H1 (cell line): ENCODE data around the gene CLEC2A. TPM values are rescaled to one million over a fixed set of nuclear protein-coding genes. Genes with fewer than 3 reads are reported as not detected.

Source experiments
- CTCF ChIA-PET: fragments of 300-600 bp; sonication (Branson Sonifier 250); formaldehyde crosslinking; loops from one replicate; lab custom pipeline; 2021; ENCODE audit not compliant: partially characterized antibody; lab: Charles Lee
- POLR2A ChIA-PET: fragments of 300-600 bp; sonication (Branson Sonifier 250); formaldehyde crosslinking; loops from one replicate; lab custom pipeline; 2021; ENCODE audit warnings: inconsistent platforms; ENCODE audit not compliant: partially characterized antibody; lab: Charles Lee
- DNase-seq, 2 experiments: peaks; one replicate each; pipeline versions ENCODE4 v3.0.0 to v3.0.0-alpha.2; 2010 to 2022; ENCODE audit warnings: low spot score in 2 of 2, low read depth in 1 of 2, mixed read lengths in 1 of 2
- FAIRE-seq: peaks from 2 replicates; lab custom pipeline; 2011; peaks lifted over from hg19 to GRCh38; lab: Jason Lieb, UNC
- H2AFZ ChIP-seq: 2 replicates; pipeline ENCODE4 v1.8.1; 2012; ENCODE audit warnings: low read length, inconsistent platforms
- H2AK5ac ChIP-seq: 2 replicates; pipeline ENCODE4 v1.6.1; 2013; ENCODE audit warnings: low read depth, low read length
- H2BK120ac ChIP-seq: replicated peaks from 2 replicates; pipeline ENCODE3; 2013; ENCODE audit warnings: low read depth, low read length, inconsistent platforms
- H2BK12ac ChIP-seq: 2 replicates; pipeline ENCODE4 v1.6.1; 2013; ENCODE audit warnings: low read depth, low read length
- H2BK15ac ChIP-seq: 2 replicates; pipeline ENCODE4 v1.6.1; 2013; ENCODE audit warnings: low read length
- H2BK20ac ChIP-seq: 2 replicates; pipeline ENCODE4 v1.6.1; 2013; ENCODE audit warnings: low read length
- H2BK5ac ChIP-seq: 2 replicates; pipeline ENCODE4 v1.6.1; 2013; ENCODE audit warnings: low read depth, low read length
- H3K14ac ChIP-seq: 2 replicates; pipeline ENCODE4 v1.6.1; 2013; ENCODE audit warnings: inconsistent platforms; ENCODE audit not compliant: insufficient read length
- H3K18ac ChIP-seq: 2 replicates; pipeline ENCODE4 v1.6.1; 2013; ENCODE audit warnings: low read length; ENCODE audit errors: extremely low read depth
- H3K23ac ChIP-seq: 2 replicates; pipeline ENCODE4 v1.6.1; 2013; ENCODE audit warnings: inconsistent platforms; ENCODE audit not compliant: insufficient read length
- H3K23me2 ChIP-seq: 2 replicates; pipeline ENCODE4 v1.6.1; 2013; ENCODE audit warnings: low read depth, low read length
- H3K27ac ChIP-seq: 2 replicates; pipeline ENCODE4 v1.6.1; 2011; ENCODE audit warnings: low read depth, low read length, inconsistent platforms
- H3K27me3 ChIP-seq, 4 experiments: replicated peaks in 1 of 4; 1 replicate in 1 of 4; 2 replicates in 3 of 4; pipeline versions ENCODE4 v1.6.1 to v1.8.1; 2011 to 2013; ENCODE audit warnings: low read length in 3 of 4, mild to moderate bottlenecking in 3 of 4, inconsistent platforms in 2 of 4, mixed read lengths in 2 of 4, moderate library complexity in 1 of 4; ENCODE audit not compliant: control insufficient read depth in 3 of 4, insufficient read depth in 3 of 4; ENCODE audit errors: extremely low read depth in 1 of 4
- H3K36me3 ChIP-seq, 4 experiments: 2 replicates each; pipeline versions ENCODE4 v1.6.1 to v1.8.1; 2011 to 2013; ENCODE audit warnings: mild to moderate bottlenecking in 4 of 4, low read length in 3 of 4, moderate library complexity in 2 of 4, control low read depth in 1 of 4, inconsistent platforms in 1 of 4; ENCODE audit not compliant: insufficient read depth in 4 of 4, control insufficient read depth in 2 of 4
- H3K4ac ChIP-seq: replicated peaks from 2 replicates; pipeline ENCODE3; 2013; ENCODE audit warnings: low read length, low read depth, mixed read lengths, inconsistent platforms; ENCODE audit not compliant: insufficient read length
- H3K4me1 ChIP-seq, 4 experiments: replicated peaks in 1 of 4; 1 replicate in 1 of 4; 2 replicates in 3 of 4; pipeline versions ENCODE4 v1.6.1 to v1.8.1; 2011 to 2013; ENCODE audit warnings: low read length in 3 of 4, inconsistent platforms in 2 of 4, mixed read lengths in 1 of 4; ENCODE audit not compliant: insufficient read depth in 4 of 4, control insufficient read depth in 3 of 4
- H3K4me2 ChIP-seq, 2 experiments: 2 replicates each; pipeline versions ENCODE4 v1.6.1 to v1.8.1; 2011 to 2013; ENCODE audit warnings: low read depth in 2 of 2, low read length in 2 of 2, control low read depth in 1 of 2, inconsistent platforms in 1 of 2, mild to moderate bottlenecking in 1 of 2; ENCODE audit not compliant: insufficient read depth in 1 of 2
- H3K4me3 ChIP-seq, 4 experiments: fragments of 200-600, 300-600 bp in 1 of 4; sonication (generic), shearing (Covaris generic), sonication (Bioruptor Twin) in 1 of 4; 2 replicates each; pipeline versions ENCODE4 v1.5.1 to v1.8.1; 2011 to 2016; ENCODE audit warnings: low read length in 4 of 4, low read depth in 3 of 4, control low read depth in 2 of 4, inconsistent platforms in 2 of 4, mild to moderate bottlenecking in 2 of 4, mixed read lengths in 1 of 4, moderate library complexity in 1 of 4; ENCODE audit not compliant: insufficient read depth in 2 of 4; ENCODE audit errors: extremely low read depth in 1 of 4
- H3K56ac ChIP-seq: replicated peaks from 2 replicates; pipeline ENCODE3; 2013; ENCODE audit warnings: low read depth, mild to moderate bottlenecking, mixed read lengths, low read length, inconsistent platforms; ENCODE audit not compliant: insufficient read length
- H3K79me1 ChIP-seq: 2 replicates; pipeline ENCODE4 v1.6.1; 2013; ENCODE audit warnings: low read depth, low read length, control low read depth
- H3K79me2 ChIP-seq, 2 experiments: 2 replicates each; pipeline versions ENCODE4 v1.6.1 to v1.8.1; 2012 to 2013; ENCODE audit warnings: low read length in 2 of 2, mild to moderate bottlenecking in 2 of 2, inconsistent platforms in 1 of 2; ENCODE audit not compliant: insufficient read depth in 2 of 2, control insufficient read depth in 1 of 2
- H3K9ac ChIP-seq, 4 experiments: replicated peaks in 1 of 4; 1 replicate in 1 of 4; 2 replicates in 3 of 4; pipeline versions ENCODE4 v1.6.1 to v1.8.1; 2011 to 2013; ENCODE audit warnings: low read depth in 3 of 4, low read length in 3 of 4, control low read depth in 2 of 4, mild to moderate bottlenecking in 2 of 4, moderate library complexity in 2 of 4, inconsistent platforms in 1 of 4; ENCODE audit errors: extremely low read depth in 1 of 4
- H3K9me3 ChIP-seq, 2 experiments: 2 replicates each; pipeline versions ENCODE4 v1.6.1 to v1.8.1; 2012 to 2013; ENCODE audit warnings: mild to moderate bottlenecking in 2 of 2, moderate library complexity in 2 of 2, control low read depth in 1 of 2, inconsistent platforms in 1 of 2, low read depth in 1 of 2, low read length in 1 of 2, mixed read lengths in 1 of 2; ENCODE audit not compliant: insufficient read depth in 2 of 2
- H4K20me1 ChIP-seq, 2 experiments: replicated peaks in 1 of 2; 2 replicates each; pipeline versions ENCODE3 to v1.8.1; 2011 to 2013; ENCODE audit warnings: inconsistent platforms in 2 of 2, low read length in 2 of 2, mild to moderate bottlenecking in 1 of 2; ENCODE audit not compliant: insufficient read depth in 2 of 2, control insufficient read depth in 1 of 2
- H4K5ac ChIP-seq: 2 replicates; pipeline ENCODE4 v1.6.1; 2013; ENCODE audit warnings: low read length, low read depth, mixed read lengths, inconsistent platforms; ENCODE audit not compliant: insufficient read length
- H4K8ac ChIP-seq: 2 replicates; pipeline ENCODE4 v1.8.0; 2013; ENCODE audit warnings: mild to moderate bottlenecking, moderate library complexity, low read length, inconsistent platforms; ENCODE audit not compliant: insufficient read depth; ENCODE audit errors: extremely low read depth
- H4K91ac ChIP-seq: replicated peaks from 2 replicates; pipeline ENCODE3; 2013; ENCODE audit warnings: low read length, mixed read lengths, inconsistent platforms; ENCODE audit not compliant: insufficient read length
- ASH2L ChIP-seq: fragments of 200-600, 300-600 bp; sonication (generic); IDR thresholded peaks from one replicate; pipeline ENCODE4 v1.7.1; 2017; ENCODE audit warnings: low read length
- BACH1 ChIP-seq: IDR thresholded peaks from 2 replicates; pipeline ENCODE4 v1.6.1; 2012; ENCODE audit warnings: low read length, improper control_type of control experiment
- CEBPB ChIP-seq: IDR thresholded peaks from 2 replicates; pipeline ENCODE4 v1.6.1; 2012; ENCODE audit warnings: low read depth, low read length
- CHD1 ChIP-seq: IDR thresholded peaks from 2 replicates; pipeline ENCODE4 v1.6.1; 2012; ENCODE audit warnings: low read depth, low read length, improper control_type of control experiment
- CTBP2 ChIP-seq: IDR thresholded peaks from 2 replicates; pipeline ENCODE4 v1.7.0; 2011; ENCODE audit warnings: borderline replicate concordance, mild to moderate bottlenecking, moderate library complexity, mixed read lengths, low read length; ENCODE audit not compliant: insufficient read depth, insufficient read length
- CTCF ChIP-seq, 3 experiments: IDR thresholded peaks; 1 replicate in 2 of 3; 2 replicates in 1 of 3; pipeline versions ENCODE4 v1.5.1 to v1.6.1; 2011; ENCODE audit warnings: low read length in 3 of 3, mild to moderate bottlenecking in 3 of 3, inconsistent platforms in 2 of 3, low read depth in 1 of 3, moderate library complexity in 1 of 3; ENCODE audit not compliant: insufficient read depth in 1 of 3; ENCODE audit errors: control extremely low read depth in 1 of 3
- GABPA ChIP-seq: IDR thresholded peaks from 2 replicates; pipeline ENCODE4 v1.6.1; 2011; ENCODE audit warnings: mild to moderate bottlenecking, low read length, moderate library complexity, borderline replicate concordance; ENCODE audit not compliant: insufficient read depth
- HDAC6 ChIP-seq: IDR thresholded peaks from one replicate; pipeline ENCODE4 v1.7.1; 2012; ENCODE audit warnings: low read depth, mild to moderate bottlenecking, inconsistent platforms, low read length, moderate library complexity
- MAFK ChIP-seq: IDR thresholded peaks from 2 replicates; pipeline ENCODE4 v1.6.1; 2012; ENCODE audit warnings: low read depth, mild to moderate bottlenecking, improper control_type of control experiment, low read length
- RAD21 ChIP-seq, 2 experiments: IDR thresholded peaks in 1 of 2; conservative IDR thresholded peaks in 1 of 2; 2 replicates each; pipeline ENCODE4 v1.6.1; 2011; ENCODE audit warnings: low read depth in 2 of 2, low read length in 2 of 2, improper control_type of control experiment in 1 of 2, inconsistent platforms in 1 of 2, mild to moderate bottlenecking in 1 of 2, moderate library complexity in 1 of 2
- TCF12 ChIP-seq: IDR thresholded peaks from 2 replicates; pipeline ENCODE4 v1.6.1; 2011; ENCODE audit warnings: low read depth, mild to moderate bottlenecking, low read length
- YY1 ChIP-seq: IDR thresholded peaks from 2 replicates; pipeline ENCODE4 v1.6.1; 2011; ENCODE audit warnings: low read depth, mild to moderate bottlenecking, low read length
- WGBS, 2 experiments: shearing (Covaris generic) in 1 of 2; methylation state at CpG; one replicate each; pipeline versions ENCODE4 v1.1.6 to v1.1.7; 2013 to 2015; ENCODE audit warnings: low lambda C conversion rate in 2 of 2, mixed read lengths in 2 of 2, inconsistent platforms in 1 of 2, low coverage in 1 of 2, missing lambda C conversion rate in 1 of 2; ENCODE audit not compliant: insufficient replicate concordance in 2 of 2, insufficient coverage in 1 of 2, insufficient read length in 1 of 2; ENCODE audit errors: extremely low coverage in 1 of 2, missing lambda C conversion rate in 1 of 2; 5-methylcytosine and 5-hydroxymethylcytosine counted together
- polyA plus RNA-seq, 7 experiments: library from polyadenylated mRNA; depleted of rRNA in 3 of 7; stranded (reverse) in 5 of 7; unstranded in 2 of 7; fragments of >200 nt in 5 of 7; fragments of 200-250 nt in 2 of 7; gene quantifications; 1 replicate in 5 of 7; 2 replicates in 1 of 7; 4 replicates in 1 of 7; pipeline versions ENCODE4 v1.2.1 to v1.2.3, GENCODE V29; 2011 to 2013; ENCODE audit warnings: missing spikeins in 2 of 7, mixed read lengths in 2 of 7
- total RNA-seq: library from RNA; stranded (reverse); fragmentation: NEBNext Ultra II Directional; extraction: Animal tissue kit (Norgen Biotek cat#: 25700); gene quantifications from 2 replicates; pipeline ENCODE4 v1.2.1, GENCODE V29; 2021

The CLEC2A gene
- total and polyA plus RNA-seq, 2 of the 8 experiments (the other 6 are each of a cell fraction or from before 2014, with no cell fraction given): 0.63 to 3.7 TPM

- Histone ChIP-seq H2BK20ac (no peak overlapping the region), H4K8ac (no peak overlapping the region), H4K5ac (no peak overlapping the region), H3K4me1 (no peaks in the 10 kb centered on the region; a peak in 1 of 7 replicates), H3K9me3 (no peaks in the 10 kb centered on the region), H3K36me3 (no peaks in the 10 kb centered on the region), H3K23ac (no peak overlapping the region), H2AK5ac (no peak overlapping the region), H3K56ac (no peak overlapping the region), H3K4me3 (no peak overlapping the region), H3K79me1 (no peaks in the 10 kb centered on the region), H2BK5ac (no peak overlapping the region), H3K14ac (no peak overlapping the region), H2BK15ac (no peak overlapping the region), H3K23me2 (no peaks in the 10 kb centered on the region), H2BK12ac (no peak overlapping the region), H2AFZ (no peak overlapping the region), H4K91ac (no peak overlapping the region), H3K18ac (no peak overlapping the region), H4K20me1 (no peaks in the 10 kb centered on the region), H3K79me2 (no peaks in the 10 kb centered on the region), H3K4me2 (no peak overlapping the region), H3K27me3 (no peaks in the 10 kb centered on the region), H2BK120ac (no peak overlapping the region), H3K4ac (no peak overlapping the region), H3K9ac (no peak overlapping the region), H3K27ac (no peak overlapping the region)
- DNase-seq (no peak), FAIRE-seq (no peak)
- ChIA-PET POLR2A (no interaction called here), CTCF (interaction anchor here (0.6 to 2.4 kb wide), 14 partner anchors 9 to 200 kb away, joined by 3 to 11 read pairs (median 4); partner anchors contain the start of gene CLEC12B)
- WGBS, 2 experiments: 29% methylated on average over 2 of the region's 2 CpGs; no CpG with 5 or more reads in 1 of the 2 experiments
- no peak for TF ChIP-seq GABPA
- no peak for TF ChIP-seq HDAC6
- no peak for TF ChIP-seq CTBP2
- TF ChIP-seq CTCF (IDR thresholded peaks at IDR 0.05; ENCODE audit: control extremely low read depth in 1 of 3, insufficient read depth in 1 of 3, low read depth in 1 of 3, low read length in 3 of 3): peak in 1 of 3 experiments; percentile 31; a peak in 2 of 4 replicates
- no peak for TF ChIP-seq MAFK
- TF ChIP-seq CEBPB: no peak
- TF ChIP-seq TCF12: no peak
- TF ChIP-seq CHD1: no peak
- TF ChIP-seq ASH2L: no peak
- no peak for TF ChIP-seq YY1
- TF ChIP-seq BACH1: no peak
- TF ChIP-seq RAD21 (IDR thresholded peaks at IDR 0.05 in 1 of 2, conservative IDR thresholded peaks at IDR 0.05 in 1 of 2; ENCODE audit: low read depth in 2 of 2, low read length in 2 of 2): peak; percentile 27 to 41
Observed at GRCh38 chr12:9940375-9940774, 8.2 kb upstream of the CLEC2A start.
